ENCODE measurements around the gene RNF150. TPM values are rescaled to one million over a fixed set of nuclear protein-coding genes. Genes with fewer than 3 reads are reported as not detected.
A peak's percentile ranks its signal among the peaks of the same experiment; 100 is the strongest.

Gene RNF150
- total RNA-seq, 1 donor from 2014 or later = 31.2 TPM

DNA sequence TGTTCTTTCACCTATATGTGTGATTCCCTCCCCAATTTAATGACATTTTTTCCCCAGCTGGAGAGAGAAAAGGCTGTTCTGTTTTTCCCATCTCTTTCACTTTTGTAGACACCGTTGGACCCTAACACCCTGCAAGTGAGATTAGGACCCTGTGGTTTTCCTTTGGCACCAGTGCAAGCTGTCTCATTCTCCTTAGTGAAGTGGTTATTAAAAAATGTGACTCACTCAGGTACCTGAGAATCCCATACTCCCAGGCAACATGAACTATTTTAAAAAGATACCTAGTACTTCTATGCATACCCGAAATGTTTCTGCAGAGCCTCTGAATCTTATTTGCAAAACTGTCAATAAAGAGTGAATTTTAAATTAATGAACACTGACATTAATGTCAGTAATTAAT, 201.4 kb downstream of the RNF150 start:
- Histone ChIP-seq H3K4me1 (peaks cover 8 to 9% of the 10 kb centered on the region in 2 donors), H3K4me3 (no peak overlapping the region), H3K36me3 (no peaks in the 10 kb centered on the region), H3K27ac (no peak overlapping the region), H3K27me3 (no peaks in the 10 kb centered on the region), H3K9me3 (no peaks in the 10 kb centered on the region)
- DNase-seq (ENCODE audit: low spot score in 2 of 2) = no peak
- intact Hi-C loops (cut with DNase I) = no loop called here
- TF ChIP-seq, protein P1, sequence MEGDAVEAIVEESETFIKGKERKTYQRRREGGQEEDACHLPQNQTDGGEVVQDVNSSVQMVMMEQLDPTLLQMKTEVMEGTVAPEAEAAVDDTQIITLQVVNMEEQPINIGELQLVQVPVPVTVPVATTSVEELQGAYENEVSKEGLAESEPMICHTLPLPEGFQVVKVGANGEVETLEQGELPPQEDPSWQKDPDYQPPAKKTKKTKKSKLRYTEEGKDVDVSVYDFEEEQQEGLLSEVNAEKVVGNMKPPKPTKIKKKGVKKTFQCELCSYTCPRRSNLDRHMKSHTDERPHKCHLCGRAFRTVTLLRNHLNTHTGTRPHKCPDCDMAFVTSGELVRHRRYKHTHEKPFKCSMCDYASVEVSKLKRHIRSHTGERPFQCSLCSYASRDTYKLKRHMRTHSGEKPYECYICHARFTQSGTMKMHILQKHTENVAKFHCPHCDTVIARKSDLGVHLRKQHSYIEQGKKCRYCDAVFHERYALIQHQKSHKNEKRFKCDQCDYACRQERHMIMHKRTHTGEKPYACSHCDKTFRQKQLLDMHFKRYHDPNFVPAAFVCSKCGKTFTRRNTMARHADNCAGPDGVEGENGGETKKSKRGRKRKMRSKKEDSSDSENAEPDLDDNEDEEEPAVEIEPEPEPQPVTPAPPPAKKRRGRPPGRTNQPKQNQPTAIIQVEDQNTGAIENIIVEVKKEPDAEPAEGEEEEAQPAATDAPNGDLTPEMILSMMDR (IDR thresholded peaks at IDR 0.05) = no peak

DNA sequence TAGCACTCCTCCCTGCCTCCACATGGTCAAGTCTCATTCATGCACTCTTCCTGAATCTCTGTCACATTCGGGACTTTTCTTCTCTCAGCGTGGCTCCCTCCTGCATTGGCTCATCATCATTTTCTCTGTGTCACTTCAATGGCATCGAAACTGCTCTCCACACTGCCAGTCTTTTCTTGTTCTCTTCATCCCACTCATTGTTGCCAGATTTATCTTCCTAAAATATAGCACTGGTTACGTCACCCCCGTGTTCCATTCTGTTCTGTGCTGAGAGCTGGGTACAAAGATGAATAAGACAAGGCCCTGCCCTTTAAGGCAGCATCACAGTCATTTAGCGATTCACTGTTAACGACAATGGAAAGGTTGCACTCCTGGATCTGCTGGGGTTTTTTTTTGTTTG, 202.7 kb downstream of the RNF150 start:
- TF ChIP-seq, protein P1 (IDR thresholded peaks at IDR 0.05) = no peak
- no peak overlapping the region for H3K27ac ChIP-seq
- no peaks in the 10 kb centered on the region for H3K9me3 ChIP-seq
- H3K4me1 ChIP-seq = peaks cover 1 to 4% of the 10 kb centered on the region in 2 donors
- no peaks in the 10 kb centered on the region for H3K27me3 ChIP-seq
- no peak for DNase-seq (ENCODE audit: low spot score in 2 of 2)
- intact Hi-C loops (cut with DNase I) = no loop called here
- no peaks in the 10 kb centered on the region for H3K36me3 ChIP-seq
- no peak overlapping the region for H3K4me3 ChIP-seq

DNA sequence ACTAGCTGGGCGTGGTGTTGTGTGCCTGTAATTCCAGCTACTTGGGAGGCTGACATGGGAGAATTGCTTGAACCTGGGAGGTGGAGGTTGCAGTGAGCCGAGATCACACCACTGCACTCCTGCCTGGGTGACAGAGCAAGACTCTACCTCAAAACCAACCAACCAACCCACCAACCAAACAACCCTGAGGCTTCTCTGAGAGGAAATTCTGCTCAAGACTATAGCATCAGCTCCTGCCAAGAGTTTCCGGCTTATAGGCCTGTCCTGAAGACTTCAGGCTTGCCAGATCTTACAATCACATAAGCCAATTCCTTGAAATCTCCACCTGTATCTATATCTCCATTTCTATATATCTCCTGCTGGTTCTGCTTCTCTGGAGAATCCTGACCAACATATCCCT, 203.3 kb downstream of the RNF150 start:
- Histone ChIP-seq H3K36me3 (no peaks in the 10 kb centered on the region), H3K27me3 (no peaks in the 10 kb centered on the region), H3K4me1 (no peaks in the 10 kb centered on the region), H3K4me3 (no peak overlapping the region), H3K9me3 (no peaks in the 10 kb centered on the region), H3K27ac (no peak overlapping the region)
- TF ChIP-seq, protein P1 (IDR thresholded peaks at IDR 0.05) = no peak
- intact Hi-C loops (cut with DNase I) = no loop called here
- DNase-seq (ENCODE audit: low spot score in 2 of 2) = no peak

DNA sequence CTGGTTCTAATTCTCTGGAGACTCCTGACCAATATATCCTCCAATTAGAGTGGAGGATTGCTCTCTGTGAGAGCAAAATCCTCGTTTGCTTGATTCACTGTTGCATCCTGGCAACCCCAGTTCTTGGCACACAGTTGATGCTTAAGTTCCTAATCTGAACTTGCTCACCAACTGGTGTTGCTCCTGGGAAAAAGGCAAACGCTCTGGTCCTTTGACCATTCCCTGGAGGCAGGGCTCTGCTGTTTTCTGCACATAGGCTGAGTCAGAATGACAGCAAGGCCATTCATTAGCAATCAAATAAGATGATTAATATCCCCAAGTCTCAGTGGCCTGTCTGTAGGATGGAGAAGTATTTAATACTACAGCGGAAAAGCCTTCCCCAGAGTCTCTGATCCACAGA, 204.4 kb downstream of the RNF150 start:
- intact Hi-C loops (cut with DNase I) = no loop called here
- DNase-seq (ENCODE audit: low spot score in 2 of 2) = peak; percentile 13 to 68
- Histone ChIP-seq H3K9me3 (no peaks in the 10 kb centered on the region), H3K4me3 (no peak overlapping the region), H3K36me3 (no peaks in the 10 kb centered on the region), H3K27me3 (no peaks in the 10 kb centered on the region), H3K4me1 (no peaks in the 10 kb centered on the region), H3K27ac (no peak overlapping the region)
- TF ChIP-seq, protein P1 (IDR thresholded peaks at IDR 0.05) = no peak

DNA sequence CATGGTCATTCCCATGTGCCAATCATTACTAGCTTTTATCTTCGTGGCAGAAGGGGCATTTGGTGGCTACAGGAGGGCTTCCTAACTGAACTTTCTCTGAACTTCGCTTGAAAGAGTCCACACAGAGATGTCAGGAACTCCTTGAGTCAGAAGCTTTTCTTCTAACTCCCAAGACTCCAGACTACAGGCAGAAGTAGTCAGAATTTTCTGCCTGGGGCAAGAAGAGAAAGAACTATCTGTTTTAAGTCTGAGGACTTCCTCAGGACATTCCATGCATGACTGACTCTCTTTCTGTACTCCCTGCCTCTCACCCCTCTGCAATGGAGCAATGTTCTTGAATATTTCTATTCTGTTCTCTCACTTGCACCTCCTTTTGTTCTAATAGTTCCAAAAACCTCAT, 206.6 kb downstream of the RNF150 start:
- DNase-seq (ENCODE audit: low spot score in 2 of 2) = no peak
- Histone ChIP-seq H3K9me3 (no peaks in the 10 kb centered on the region), H3K36me3 (no peaks in the 10 kb centered on the region), H3K27ac (no peak overlapping the region), H3K4me3 (no peak overlapping the region), H3K27me3 (no peaks in the 10 kb centered on the region), H3K4me1 (no peaks in the 10 kb centered on the region)
- intact Hi-C loops (cut with DNase I) = no loop called here
- TF ChIP-seq, protein P1 (IDR thresholded peaks at IDR 0.05) = no peak

DNA sequence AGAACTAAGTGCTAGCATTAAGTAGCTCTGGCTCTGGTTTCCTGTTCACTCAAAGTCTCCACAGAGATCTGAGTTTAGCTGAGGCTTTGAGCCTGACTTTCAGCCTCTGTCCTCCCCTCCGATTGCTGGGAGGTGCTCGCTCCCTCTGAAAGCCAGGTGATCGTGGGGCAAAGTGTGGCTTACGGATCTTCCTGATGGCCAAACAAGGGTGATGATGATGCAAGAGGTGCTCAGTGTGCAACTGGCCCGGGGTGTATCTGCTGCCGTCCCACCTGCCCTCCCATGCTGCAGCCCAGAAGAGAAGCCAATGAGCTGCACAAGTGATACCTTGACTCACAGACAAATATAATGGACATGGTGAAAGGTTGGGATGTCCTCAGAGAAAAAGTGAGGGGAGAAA, 207.9 kb downstream of the RNF150 start:
- Histone ChIP-seq H3K27me3 (no peaks in the 10 kb centered on the region), H3K36me3 (no peaks in the 10 kb centered on the region), H3K4me1 (no peaks in the 10 kb centered on the region), H3K9me3 (no peaks in the 10 kb centered on the region), H3K4me3 (no peak overlapping the region), H3K27ac (no peak overlapping the region)
- TF ChIP-seq, protein P1 (IDR thresholded peaks at IDR 0.05) = no peak
- intact Hi-C loops (cut with DNase I) = no loop called here
- DNase-seq (ENCODE audit: low spot score in 2 of 2) = no peak

Measured in ascending aorta (tissue), 2 donors.